H1 (cell line): ENCODE data around the gene ALOX12. TPM values are rescaled to one million over a fixed set of nuclear protein-coding genes. Genes with fewer than 3 reads are reported as not detected.

Source experiments
- CTCF ChIA-PET: fragments of 300-600 bp; sonication (Branson Sonifier 250); formaldehyde crosslinking; loops from one replicate; lab custom pipeline; 2021; ENCODE audit not compliant: partially characterized antibody; lab: Charles Lee
- POLR2A ChIA-PET: fragments of 300-600 bp; sonication (Branson Sonifier 250); formaldehyde crosslinking; loops from one replicate; lab custom pipeline; 2021; ENCODE audit warnings: inconsistent platforms; ENCODE audit not compliant: partially characterized antibody; lab: Charles Lee
- DNase-seq, 2 experiments: peaks; one replicate each; pipeline versions ENCODE4 v3.0.0 to v3.0.0-alpha.2; 2010 to 2022; ENCODE audit warnings: low spot score in 2 of 2, low read depth in 1 of 2, mixed read lengths in 1 of 2
- FAIRE-seq: peaks from 2 replicates; lab custom pipeline; 2011; peaks lifted over from hg19 to GRCh38; lab: Jason Lieb, UNC
- H2AFZ ChIP-seq: 2 replicates; pipeline ENCODE4 v1.8.1; 2012; ENCODE audit warnings: low read length, inconsistent platforms
- H2AK5ac ChIP-seq: 2 replicates; pipeline ENCODE4 v1.6.1; 2013; ENCODE audit warnings: low read depth, low read length
- H2BK120ac ChIP-seq: replicated peaks from 2 replicates; pipeline ENCODE3; 2013; ENCODE audit warnings: low read depth, low read length, inconsistent platforms
- H2BK12ac ChIP-seq: 2 replicates; pipeline ENCODE4 v1.6.1; 2013; ENCODE audit warnings: low read depth, low read length
- H2BK15ac ChIP-seq: 2 replicates; pipeline ENCODE4 v1.6.1; 2013; ENCODE audit warnings: low read length
- H2BK20ac ChIP-seq: 2 replicates; pipeline ENCODE4 v1.6.1; 2013; ENCODE audit warnings: low read length
- H2BK5ac ChIP-seq: 2 replicates; pipeline ENCODE4 v1.6.1; 2013; ENCODE audit warnings: low read depth, low read length
- H3K14ac ChIP-seq: 2 replicates; pipeline ENCODE4 v1.6.1; 2013; ENCODE audit warnings: inconsistent platforms; ENCODE audit not compliant: insufficient read length
- H3K18ac ChIP-seq: 2 replicates; pipeline ENCODE4 v1.6.1; 2013; ENCODE audit warnings: low read length; ENCODE audit errors: extremely low read depth
- H3K23ac ChIP-seq: 2 replicates; pipeline ENCODE4 v1.6.1; 2013; ENCODE audit warnings: inconsistent platforms; ENCODE audit not compliant: insufficient read length
- H3K23me2 ChIP-seq: 2 replicates; pipeline ENCODE4 v1.6.1; 2013; ENCODE audit warnings: low read depth, low read length
- H3K27ac ChIP-seq: 2 replicates; pipeline ENCODE4 v1.6.1; 2011; ENCODE audit warnings: low read depth, low read length, inconsistent platforms
- H3K27me3 ChIP-seq, 4 experiments: replicated peaks in 1 of 4; 1 replicate in 1 of 4; 2 replicates in 3 of 4; pipeline versions ENCODE4 v1.6.1 to v1.8.1; 2011 to 2013; ENCODE audit warnings: low read length in 3 of 4, mild to moderate bottlenecking in 3 of 4, inconsistent platforms in 2 of 4, mixed read lengths in 2 of 4, moderate library complexity in 1 of 4; ENCODE audit not compliant: control insufficient read depth in 3 of 4, insufficient read depth in 3 of 4; ENCODE audit errors: extremely low read depth in 1 of 4
- H3K36me3 ChIP-seq, 4 experiments: 2 replicates each; pipeline versions ENCODE4 v1.6.1 to v1.8.1; 2011 to 2013; ENCODE audit warnings: mild to moderate bottlenecking in 4 of 4, low read length in 3 of 4, moderate library complexity in 2 of 4, control low read depth in 1 of 4, inconsistent platforms in 1 of 4; ENCODE audit not compliant: insufficient read depth in 4 of 4, control insufficient read depth in 2 of 4
- H3K4ac ChIP-seq: replicated peaks from 2 replicates; pipeline ENCODE3; 2013; ENCODE audit warnings: low read length, low read depth, mixed read lengths, inconsistent platforms; ENCODE audit not compliant: insufficient read length
- H3K4me1 ChIP-seq, 4 experiments: replicated peaks in 1 of 4; 1 replicate in 1 of 4; 2 replicates in 3 of 4; pipeline versions ENCODE4 v1.6.1 to v1.8.1; 2011 to 2013; ENCODE audit warnings: low read length in 3 of 4, inconsistent platforms in 2 of 4, mixed read lengths in 1 of 4; ENCODE audit not compliant: insufficient read depth in 4 of 4, control insufficient read depth in 3 of 4
- H3K4me2 ChIP-seq, 2 experiments: 2 replicates each; pipeline versions ENCODE4 v1.6.1 to v1.8.1; 2011 to 2013; ENCODE audit warnings: low read depth in 2 of 2, low read length in 2 of 2, control low read depth in 1 of 2, inconsistent platforms in 1 of 2, mild to moderate bottlenecking in 1 of 2; ENCODE audit not compliant: insufficient read depth in 1 of 2
- H3K4me3 ChIP-seq, 4 experiments: fragments of 200-600, 300-600 bp in 1 of 4; sonication (generic), shearing (Covaris generic), sonication (Bioruptor Twin) in 1 of 4; 2 replicates each; pipeline versions ENCODE4 v1.5.1 to v1.8.1; 2011 to 2016; ENCODE audit warnings: low read length in 4 of 4, low read depth in 3 of 4, control low read depth in 2 of 4, inconsistent platforms in 2 of 4, mild to moderate bottlenecking in 2 of 4, mixed read lengths in 1 of 4, moderate library complexity in 1 of 4; ENCODE audit not compliant: insufficient read depth in 2 of 4; ENCODE audit errors: extremely low read depth in 1 of 4
- H3K56ac ChIP-seq: replicated peaks from 2 replicates; pipeline ENCODE3; 2013; ENCODE audit warnings: low read depth, mild to moderate bottlenecking, mixed read lengths, low read length, inconsistent platforms; ENCODE audit not compliant: insufficient read length
- H3K79me1 ChIP-seq: 2 replicates; pipeline ENCODE4 v1.6.1; 2013; ENCODE audit warnings: low read depth, low read length, control low read depth
- H3K79me2 ChIP-seq, 2 experiments: 2 replicates each; pipeline versions ENCODE4 v1.6.1 to v1.8.1; 2012 to 2013; ENCODE audit warnings: low read length in 2 of 2, mild to moderate bottlenecking in 2 of 2, inconsistent platforms in 1 of 2; ENCODE audit not compliant: insufficient read depth in 2 of 2, control insufficient read depth in 1 of 2
- H3K9ac ChIP-seq, 4 experiments: replicated peaks in 1 of 4; 1 replicate in 1 of 4; 2 replicates in 3 of 4; pipeline versions ENCODE4 v1.6.1 to v1.8.1; 2011 to 2013; ENCODE audit warnings: low read depth in 3 of 4, low read length in 3 of 4, control low read depth in 2 of 4, mild to moderate bottlenecking in 2 of 4, moderate library complexity in 2 of 4, inconsistent platforms in 1 of 4; ENCODE audit errors: extremely low read depth in 1 of 4
- H3K9me3 ChIP-seq, 2 experiments: 2 replicates each; pipeline versions ENCODE4 v1.6.1 to v1.8.1; 2012 to 2013; ENCODE audit warnings: mild to moderate bottlenecking in 2 of 2, moderate library complexity in 2 of 2, control low read depth in 1 of 2, inconsistent platforms in 1 of 2, low read depth in 1 of 2, low read length in 1 of 2, mixed read lengths in 1 of 2; ENCODE audit not compliant: insufficient read depth in 2 of 2
- H4K20me1 ChIP-seq, 2 experiments: replicated peaks in 1 of 2; 2 replicates each; pipeline versions ENCODE3 to v1.8.1; 2011 to 2013; ENCODE audit warnings: inconsistent platforms in 2 of 2, low read length in 2 of 2, mild to moderate bottlenecking in 1 of 2; ENCODE audit not compliant: insufficient read depth in 2 of 2, control insufficient read depth in 1 of 2
- H4K5ac ChIP-seq: 2 replicates; pipeline ENCODE4 v1.6.1; 2013; ENCODE audit warnings: low read length, low read depth, mixed read lengths, inconsistent platforms; ENCODE audit not compliant: insufficient read length
- H4K8ac ChIP-seq: 2 replicates; pipeline ENCODE4 v1.8.0; 2013; ENCODE audit warnings: mild to moderate bottlenecking, moderate library complexity, low read length, inconsistent platforms; ENCODE audit not compliant: insufficient read depth; ENCODE audit errors: extremely low read depth
- H4K91ac ChIP-seq: replicated peaks from 2 replicates; pipeline ENCODE3; 2013; ENCODE audit warnings: low read length, mixed read lengths, inconsistent platforms; ENCODE audit not compliant: insufficient read length
- CREB1 ChIP-seq: IDR thresholded peaks from 2 replicates; pipeline ENCODE4 v1.6.1; 2012; ENCODE audit warnings: inconsistent platforms
- CTBP2 ChIP-seq: IDR thresholded peaks from 2 replicates; pipeline ENCODE4 v1.7.0; 2011; ENCODE audit warnings: borderline replicate concordance, mild to moderate bottlenecking, moderate library complexity, mixed read lengths, low read length; ENCODE audit not compliant: insufficient read depth, insufficient read length
- EGR1 ChIP-seq: IDR thresholded peaks from 2 replicates; pipeline ENCODE4 v1.6.1; 2011; ENCODE audit warnings: low read depth, low read length, borderline replicate concordance
- EZH2 ChIP-seq: fragments of 200-600 bp; sonication (generic); IDR thresholded peaks from 2 replicates; pipeline ENCODE4 v1.7.1; 2012; ENCODE audit warnings: low read depth, mild to moderate bottlenecking, moderate library complexity, low read length, inconsistent platforms; ENCODE audit not compliant: severe bottlenecking
- JUN ChIP-seq: IDR thresholded peaks from 2 replicates; pipeline ENCODE4 v1.6.1; 2011; ENCODE audit warnings: low read depth, mild to moderate bottlenecking, improper control_type of control experiment, low read length
- RAD21 ChIP-seq, 2 experiments: IDR thresholded peaks in 1 of 2; conservative IDR thresholded peaks in 1 of 2; 2 replicates each; pipeline ENCODE4 v1.6.1; 2011; ENCODE audit warnings: low read depth in 2 of 2, low read length in 2 of 2, improper control_type of control experiment in 1 of 2, inconsistent platforms in 1 of 2, mild to moderate bottlenecking in 1 of 2, moderate library complexity in 1 of 2
- RXRA ChIP-seq: IDR thresholded peaks from 2 replicates; pipeline ENCODE4 v1.6.1; 2011; ENCODE audit warnings: low read depth, mild to moderate bottlenecking, low read length, moderate library complexity; ENCODE audit not compliant: insufficient read depth
- SAP30 ChIP-seq: fragments of 300-600 bp; sonication (generic); IDR thresholded peaks from 2 replicates; pipeline ENCODE4 v1.7.1; 2012; ENCODE audit warnings: low read length, moderate library complexity, mild to moderate bottlenecking, inconsistent platforms; ENCODE audit not compliant: insufficient read depth, insufficient replicate concordance
- SP4 ChIP-seq: IDR thresholded peaks from 2 replicates; pipeline ENCODE4 v1.6.1; 2012; ENCODE audit warnings: low read length, inconsistent platforms
- TAF1 ChIP-seq: IDR thresholded peaks from 2 replicates; pipeline ENCODE4 v1.6.1; 2011; ENCODE audit warnings: mild to moderate bottlenecking, low read depth, low read length
- WGBS, 2 experiments: shearing (Covaris generic) in 1 of 2; methylation state at CpG; one replicate each; pipeline versions ENCODE4 v1.1.6 to v1.1.7; 2013 to 2015; ENCODE audit warnings: low lambda C conversion rate in 2 of 2, mixed read lengths in 2 of 2, inconsistent platforms in 1 of 2, low coverage in 1 of 2, missing lambda C conversion rate in 1 of 2; ENCODE audit not compliant: insufficient replicate concordance in 2 of 2, insufficient coverage in 1 of 2, insufficient read length in 1 of 2; ENCODE audit errors: extremely low coverage in 1 of 2, missing lambda C conversion rate in 1 of 2; 5-methylcytosine and 5-hydroxymethylcytosine counted together
- polyA plus RNA-seq, 7 experiments: library from polyadenylated mRNA; depleted of rRNA in 3 of 7; stranded (reverse) in 5 of 7; unstranded in 2 of 7; fragments of >200 nt in 5 of 7; fragments of 200-250 nt in 2 of 7; gene quantifications; 1 replicate in 5 of 7; 2 replicates in 1 of 7; 4 replicates in 1 of 7; pipeline versions ENCODE4 v1.2.1 to v1.2.3, GENCODE V29; 2011 to 2013; ENCODE audit warnings: missing spikeins in 2 of 7, mixed read lengths in 2 of 7
- total RNA-seq: library from RNA; stranded (reverse); fragmentation: NEBNext Ultra II Directional; extraction: Animal tissue kit (Norgen Biotek cat#: 25700); gene quantifications from 2 replicates; pipeline ENCODE4 v1.2.1, GENCODE V29; 2021

Gene ALOX12
- total and polyA plus RNA-seq, 2 of the 8 experiments (the other 6 are each of a cell fraction or from before 2014, with no cell fraction given), result 1.4 to 2.0 TPM

- H2AFZ ChIP-seq, result peak within 1 kb of the TSS; percentile 74
- CTCF ChIA-PET, result interaction anchor here (1.0 to 3.2 kb wide), 12 partner anchors 9 to 356 kb away, joined by 3 to 34 read pairs (median 4); partner anchors contain the start of gene ALOX12
- TF ChIP-seq CREB1 (no peak), EZH2 (peak; percentile 30), RXRA (no peak), EGR1 (peak; percentile 40; the same call in 1 of the 2 replicates), SAP30 (no peak), RAD21 (IDR thresholded peaks at IDR 0.05 in 1 of 2, conservative IDR thresholded peaks at IDR 0.05 in 1 of 2; ENCODE audit: low read depth in 2 of 2, low read length in 2 of 2) (no peak), SP4 (0 out of 2 replicates have a peak, but pooled peaks have one; percentile 9), TAF1 (no peak), CTBP2 (no peak), JUN (no peak)
These were observed 27.1 kb downstream of the ALOX12 start, which contains the start of gene BCL6B for GRCh38 chr17:7022781-7023571. Gene BCL6B, plus strand, starts transcription at chr17:7023050. Its CDS starts 622 bp downstream, at chr17:7023672.

More at GRCh38 chr17:7022781-7023571, 27.1 kb downstream of the ALOX12 start, which contains the start of gene BCL6B:
- Histone ChIP-seq H3K23me2 (peaks cover 11% of the 10 kb centered on the region), H3K9me3 (no peaks in the 10 kb centered on the region), H3K4ac (peak within 1 kb of the TSS; percentile 25), H4K5ac (no peak within 1 kb of the TSS), H4K20me1 (no peaks in the 10 kb centered on the region), H3K79me1 (no peaks in the 10 kb centered on the region), H3K27me3 (peaks cover 0 to 16% (median 14%) of the 10 kb centered on the region in 4 experiments; a peak in 6 of 7 replicates), H3K14ac (no peak within 1 kb of the TSS), H3K23ac (no peak within 1 kb of the TSS), H3K27ac (no peak within 1 kb of the TSS), H2BK15ac (peak within 1 kb of the TSS; percentile 83), H2BK20ac (0 out of 2 replicates have a peak within 1 kb of the TSS, but pooled peaks have one; percentile 72), H3K9ac (peak within 1 kb of the TSS in 3 of 4 experiments; percentile 36 to 59 (median 46); a peak in 6 of 7 replicates), H3K4me2 (peak within 1 kb of the TSS; percentile 91 to 97), H3K56ac (peak within 1 kb of the TSS; percentile 14), H2BK12ac (0 out of 2 replicates have a peak within 1 kb of the TSS, but pooled peaks have one; percentile 14), H3K4me3 (peak within 1 kb of the TSS; percentile 57 to 68 (median 59)), H4K91ac (peak within 1 kb of the TSS; percentile 34), H3K36me3 (peaks cover 0 to 8% (median 3%) of the 10 kb centered on the region in 4 experiments; a peak in 1 of 8 replicates), H2AK5ac (no peak within 1 kb of the TSS), H4K8ac (peak within 1 kb of the TSS; percentile 75; the same call in 1 of the 2 replicates), H2BK5ac (no peak within 1 kb of the TSS; the same call in 1 of the 2 replicates), H3K79me2 (no peaks in the 10 kb centered on the region), H3K4me1 (peaks cover 0 to 15% (median 5%) of the 10 kb centered on the region in 4 experiments; a peak in 6 of 7 replicates), H3K18ac (peak within 1 kb of the TSS; percentile 78; the same call in 1 of the 2 replicates), H2BK120ac (peak within 1 kb of the TSS; percentile 18)
- peak in 1 of 2 experiments; percentile 74 for DNase-seq
- no peak for FAIRE-seq
- POLR2A ChIA-PET, result interaction anchor here (0.8 to 3.3 kb wide), 4 partner anchors 8 to 20 kb away, joined by 3 to 15 read pairs (median 8); partner anchors contain the start of genes RNASEK and SLC16A13
- 5% methylated on average over 25 of the region's 47 CpGs; no CpG with 5 or more reads in 1 of the 2 experiments for WGBS, 2 experiments
